ENCODE results near the gene NR6A1. TPM values are rescaled to one million over a fixed set of nuclear protein-coding genes. Genes with fewer than 3 reads are reported as not detected.

Gene NR6A1
- total and polyA plus RNA-seq, 2 of the 13 experiments (the other 11 are each of a cell fraction or from before 2014, with no cell fraction given): 28.1 to 31.5 TPM

- no peak for TF ChIP-seq PHF5A (CRISPR knock-in tag; IDR thresholded peaks at IDR 0.05; ENCODE audit: low read depth, unreplicated experiment)
- TF ChIP-seq, protein P1, sequence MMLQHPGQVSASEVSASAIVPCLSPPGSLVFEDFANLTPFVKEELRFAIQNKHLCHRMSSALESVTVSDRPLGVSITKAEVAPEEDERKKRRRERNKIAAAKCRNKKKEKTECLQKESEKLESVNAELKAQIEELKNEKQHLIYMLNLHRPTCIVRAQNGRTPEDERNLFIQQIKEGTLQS (CRISPR knock-in tag; IDR thresholded peaks at IDR 0.05): no peak
- TF ChIP-seq TARDBP (CRISPR knock-in tag; IDR thresholded peaks at IDR 0.05): no peak
- no peak for TF ChIP-seq GPBP1L1 (CRISPR knock-in tag; IDR thresholded peaks at IDR 0.05)
- TF ChIP-seq THAP7 (CRISPR knock-in tag; IDR thresholded peaks at IDR 0.05): no peak
- TF ChIP-seq PLSCR1 (CRISPR knock-in tag; IDR thresholded peaks at IDR 0.05; ENCODE audit: borderline replicate concordance): no peak
- no peak for TF ChIP-seq ZNF235 (CRISPR knock-in tag; IDR thresholded peaks at IDR 0.05; ENCODE audit: borderline replicate concordance)
- no peak for TF ChIP-seq ZNF441 (CRISPR knock-in tag; IDR thresholded peaks at IDR 0.05; ENCODE audit: borderline replicate concordance)
- TF ChIP-seq NPAS2 (CRISPR knock-in tag; IDR thresholded peaks at IDR 0.05; ENCODE audit: borderline replicate concordance): no peak
- TF ChIP-seq PPARG (CRISPR knock-in tag; conservative IDR thresholded peaks at IDR 0.05): peak; percentile 43; the same call in 1 of the 2 replicates
- TF ChIP-seq KDM4B (CRISPR knock-in tag; IDR thresholded peaks at IDR 0.05): no peak
- no peak for TF ChIP-seq ZNF562 (CRISPR knock-in tag; IDR thresholded peaks at IDR 0.05; ENCODE audit: borderline replicate concordance)
- no peak for TF ChIP-seq SMARCC2 (IDR thresholded peaks at IDR 0.05)
- TF ChIP-seq ZNF264 (CRISPR knock-in tag; IDR thresholded peaks at IDR 0.05): no peak
- TF ChIP-seq CBFB (CRISPR knock-in tag; IDR thresholded peaks at IDR 0.05): no peak
- no peak for TF ChIP-seq RERE (CRISPR knock-in tag; IDR thresholded peaks at IDR 0.05; ENCODE audit: low read depth)
- TF ChIP-seq HNRNPH1 (optimal IDR thresholded peaks at IDR 0.05; ENCODE audit: low read depth, low read length): no peak
- no peak for TF ChIP-seq ZFP36 (IDR thresholded peaks at IDR 0.05; ENCODE audit: borderline replicate concordance, low read depth, low read length, partially characterized antibody)
- TF ChIP-seq GABPA (IDR thresholded peaks at IDR 0.05; ENCODE audit: low read depth, low read length): no peak
- TF ChIP-seq GABPA (CRISPR knock-in tag; IDR thresholded peaks at IDR 0.05; ENCODE audit: low read depth): no peak
- no peak for TF ChIP-seq FOXO4 (CRISPR knock-in tag; conservative IDR thresholded peaks at IDR 0.05)
Observed at GRCh38 chr9:124665391-124666058, 105.6 kb downstream of the NR6A1 start (continued).
